ENCODE measurements around the gene TMEM255B. TPM values are rescaled to one million over a fixed set of nuclear protein-coding genes. Genes with fewer than 3 reads are reported as not detected.

The TMEM255B gene
- total and polyA plus RNA-seq, 2 donors (not counting 3 experiments of a cell fraction or from before 2014, with no cell fraction given): 105 to 121 TPM

GRCh38 chr13:113852536-113853517 is 93.8 kb downstream of the TMEM255B start:
- no peaks in the 10 kb centered on the region for H3K4me1 ChIP-seq (ENCODE audit: control insufficient read depth, extremely low read depth, insufficient read depth, low read length)
- dilution Hi-C loops (cut with MboI; ENCODE audit: extremely low pct_ligation_motif_present, low sequenced_read_pairs) (no loop called here), intact Hi-C loops (cut with micrococcal nuclease) (no loop called here)
- no peak overlapping the region for H3K27ac ChIP-seq (ENCODE audit: insufficient read depth, low read depth, low read length)
- DNase-seq (ENCODE audit: low read depth, low spot score): no peak
- H3K4me3 ChIP-seq (replicated peaks in 1 of 3; ENCODE audit: insufficient read depth in 1 of 3, low read depth in 1 of 3, low read length in 3 of 3): no peak overlapping the region
- no peaks in the 10 kb centered on the region for H3K27me3 ChIP-seq (ENCODE audit: control insufficient read depth in 2 of 2, insufficient read depth in 2 of 2, low read length in 2 of 2)
- BruUV-seq (replicated peaks): no TSS peak
- H3K9ac ChIP-seq (replicated peaks; ENCODE audit: extremely low read depth, insufficient read depth, low read length): no peak overlapping the region
- H3K9me1 ChIP-seq (replicated peaks; ENCODE audit: control insufficient read depth, extremely low read depth, insufficient read depth, low read length): no peaks in the 10 kb centered on the region
- ChIA-PET POLR2A (no interaction called here), CTCF (interaction anchor here (1.5 kb wide), 1 partner anchor 52 kb away, joined by 6 read pairs; no protein-coding TSS in a partner anchor)
- no peak overlapping the region for H3K4me2 ChIP-seq (ENCODE audit: insufficient read depth, low read length)
- no peaks in the 10 kb centered on the region for H3K9me3 ChIP-seq (replicated peaks; ENCODE audit: control insufficient read depth, insufficient read depth, low read length)
- no peak for FAIRE-seq
- no peaks in the 10 kb centered on the region for H3K36me3 ChIP-seq (ENCODE audit: control insufficient read depth in 2 of 2, extremely low read depth in 1 of 2, insufficient read depth in 2 of 2, low read length in 2 of 2)
- no peak overlapping the region for H2AFZ ChIP-seq (ENCODE audit: low read depth, low read length)
- no peaks in the 10 kb centered on the region for H3K79me2 ChIP-seq (ENCODE audit: control insufficient read depth, insufficient read depth, low read length)
- H4K20me1 ChIP-seq (replicated peaks; ENCODE audit: control insufficient read depth, extremely low read depth, insufficient read depth, low read length): no peaks in the 10 kb centered on the region
- TF ChIP-seq FOS (IDR thresholded peaks at IDR 0.05; ENCODE audit: borderline replicate concordance, insufficient read depth, low read length): no peak
- TF ChIP-seq JUN (IDR thresholded peaks at IDR 0.05; ENCODE audit: borderline replicate concordance, insufficient read depth, insufficient read length, low read depth): no peak
- TF ChIP-seq POLR2AphosphoS5 (IDR thresholded peaks at IDR 0.05; ENCODE audit: insufficient read depth, low read depth, low read length): no peak
- no peak for TF ChIP-seq EZH2 (IDR thresholded peaks at IDR 0.05; ENCODE audit: borderline replicate concordance, low read depth, low read length, severe bottlenecking)
- TF ChIP-seq CTCF (IDR thresholded peaks at IDR 0.05; ENCODE audit: extremely low read depth in 1 of 2, insufficient read depth in 1 of 2, low read depth in 1 of 2, low read length in 2 of 2): no peak
- TF ChIP-seq POLR2A (IDR thresholded peaks at IDR 0.05; ENCODE audit: low read depth, low read length): no peak
- TF ChIP-seq GATA2 (IDR thresholded peaks at IDR 0.05; ENCODE audit: insufficient read depth, insufficient read length, low read depth, low read length): no peak
